NB4 (cell line): ENCODE data around the gene PUM1.

Experiments
- CTCF ChIP-seq: IDR thresholded peaks from one replicate; pipeline ENCODE4 v1.5.1; 2012; ENCODE audit warnings: low read depth, low read length
- MAX ChIP-seq: IDR thresholded peaks from 2 replicates; pipeline ENCODE4 v1.6.1; 2011; ENCODE audit warnings: low read depth, low read length
- MYC ChIP-seq: IDR thresholded peaks from 2 replicates; pipeline ENCODE4 v1.6.1; 2011; ENCODE audit warnings: low read depth, low read length
- POLR2A ChIP-seq: IDR thresholded peaks from 2 replicates; pipeline ENCODE4 v1.6.1; 2011; ENCODE audit warnings: mild to moderate bottlenecking; ENCODE audit not compliant: insufficient read length; ENCODE audit errors: extremely low read depth

- TF ChIP-seq CTCF (no peak), POLR2A (no peak), MAX (no peak), MYC (no peak)
Observed at GRCh38 chr1:31102501-31102950, 37.0 kb upstream of the PUM1 start.
